ENCODE data around the gene ANKRD50. TPM values are rescaled to one million over a fixed set of nuclear protein-coding genes. Genes with fewer than 3 reads are reported as not detected.

The ANKRD50 gene
- total RNA-seq, 1 donor from 2014 or later, result 0.03 TPM

DNA sequence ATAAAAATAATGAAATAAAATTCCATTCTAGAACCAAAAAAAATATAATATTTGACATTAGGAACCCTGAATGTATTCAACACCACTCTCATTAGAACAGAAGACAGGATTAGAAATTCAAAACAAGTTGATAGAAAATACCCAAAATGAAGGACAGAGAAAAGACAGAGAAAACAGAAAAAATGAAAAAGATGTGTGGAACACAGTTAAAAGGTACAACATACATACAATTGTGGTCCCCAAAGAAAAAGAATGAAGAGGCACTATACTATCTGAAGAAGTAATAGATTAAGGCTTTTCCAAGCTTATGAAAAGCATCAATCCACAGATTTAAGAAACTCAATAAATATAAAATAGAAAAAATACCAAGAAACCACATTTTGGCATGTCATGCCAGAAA is 16.4 kb downstream of the ANKRD50 start:
- H3K27me3 Mint-ChIP-seq (ENCODE audit: insufficient read depth), result no peaks in the 10 kb centered on the region
- no peak overlapping the region for H3K4me3 Mint-ChIP-seq
- H3K9me3 Mint-ChIP-seq, result peaks cover 4% of the 10 kb centered on the region
- H3K4me1 Mint-ChIP-seq (ENCODE audit: low read depth), result no peaks in the 10 kb centered on the region
- no peak for DNase-seq (ENCODE audit: low spot score)
- no peaks in the 10 kb centered on the region for H3K36me3 Mint-ChIP-seq (ENCODE audit: low read depth)
- intact Hi-C loops (cut with micrococcal nuclease), result no loop called here
- H3K27ac Mint-ChIP-seq, result no peak overlapping the region

DNA sequence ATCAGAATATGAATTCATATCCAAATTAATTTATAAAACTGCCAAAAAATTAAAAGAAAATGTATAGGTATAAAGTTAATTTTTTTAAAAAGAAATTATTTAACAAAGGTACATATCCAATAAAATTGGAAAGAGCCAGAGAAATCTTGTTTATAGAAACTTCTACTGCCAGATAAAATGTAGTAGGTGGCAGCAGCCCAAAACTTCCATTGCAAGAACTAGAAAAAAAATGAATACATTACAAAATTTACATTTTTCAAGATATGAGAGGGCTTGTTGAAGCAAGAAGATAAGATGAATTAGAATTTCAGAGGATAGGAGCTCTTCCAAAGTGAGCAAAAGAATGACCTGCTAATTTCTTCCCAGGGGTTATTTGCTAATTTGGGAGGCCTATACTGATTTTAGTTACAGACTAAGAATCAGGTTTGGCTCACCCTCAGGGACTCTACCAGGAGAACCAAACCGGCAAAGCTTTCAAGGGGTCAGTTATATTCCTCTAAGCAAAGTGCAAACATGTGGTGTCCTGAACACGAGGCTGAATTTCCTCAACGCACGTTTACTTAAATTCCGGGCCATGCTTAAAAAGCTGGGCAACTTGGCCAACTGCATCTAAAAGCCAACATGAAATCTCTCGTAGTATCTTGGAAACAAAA is 17.5 kb downstream of the ANKRD50 start:
- intact Hi-C loops (cut with micrococcal nuclease), result no loop called here
- no peaks in the 10 kb centered on the region for H3K36me3 Mint-ChIP-seq (ENCODE audit: low read depth)
- no peak overlapping the region for H3K4me3 Mint-ChIP-seq
- no peak for DNase-seq (ENCODE audit: low spot score)
- H3K27ac Mint-ChIP-seq, result no peak overlapping the region
- H3K27me3 Mint-ChIP-seq (ENCODE audit: insufficient read depth), result no peaks in the 10 kb centered on the region
- H3K4me1 Mint-ChIP-seq (ENCODE audit: low read depth), result no peaks in the 10 kb centered on the region
- H3K9me3 Mint-ChIP-seq, result peaks cover 4% of the 10 kb centered on the region

DNA sequence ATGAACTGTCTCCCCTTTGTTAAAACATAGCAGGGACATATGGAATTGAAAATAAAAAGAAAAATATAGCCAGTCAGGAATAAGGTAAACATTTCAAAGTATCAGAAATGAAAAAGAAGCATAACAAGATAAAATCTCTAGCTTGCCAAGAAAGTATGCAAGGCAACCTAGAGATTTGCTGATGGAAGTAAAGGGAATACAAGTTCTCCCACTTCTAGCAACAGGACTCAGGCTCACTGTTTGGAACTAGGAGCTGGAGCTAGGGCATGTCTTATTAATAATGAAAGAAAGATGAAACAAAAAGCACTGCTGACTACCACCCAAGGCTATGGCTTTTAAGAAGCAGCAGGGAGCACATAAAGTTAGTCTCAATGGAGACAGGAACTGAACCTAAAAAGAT is 18.2 kb downstream of the ANKRD50 start:
- Mint-ChIP-seq H3K9me3 (peaks cover 4% of the 10 kb centered on the region), H3K4me3 (no peak overlapping the region), H3K27me3 (ENCODE audit: insufficient read depth) (no peaks in the 10 kb centered on the region), H3K27ac (no peak overlapping the region), H3K4me1 (ENCODE audit: low read depth) (no peaks in the 10 kb centered on the region), H3K36me3 (ENCODE audit: low read depth) (no peaks in the 10 kb centered on the region)
- DNase-seq (ENCODE audit: low spot score), result no peak
- intact Hi-C loops (cut with micrococcal nuclease), result no loop called here

DNA sequence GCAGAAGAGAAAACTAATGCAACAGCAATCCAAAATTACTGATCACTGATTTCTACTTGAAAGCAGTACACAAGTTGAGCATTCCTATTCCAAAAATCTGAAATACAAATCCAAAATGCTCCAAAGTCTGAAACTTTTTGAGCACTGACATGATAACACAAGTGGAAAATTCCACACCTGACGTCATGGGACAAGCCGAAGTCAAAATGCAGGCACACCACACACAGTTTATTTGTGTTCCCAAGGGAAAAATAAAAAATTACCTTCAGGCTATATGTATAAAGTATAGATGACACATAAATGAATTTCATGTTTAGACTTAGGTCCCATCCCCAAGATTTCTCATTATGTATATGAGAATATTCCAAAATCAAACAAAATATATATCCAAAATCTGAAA is 20.7 kb downstream of the ANKRD50 start:
- H3K9me3 Mint-ChIP-seq, result peaks cover 4% of the 10 kb centered on the region
- H3K27me3 Mint-ChIP-seq (ENCODE audit: insufficient read depth), result peaks cover 2% of the 10 kb centered on the region
- H3K36me3 Mint-ChIP-seq (ENCODE audit: low read depth), result no peaks in the 10 kb centered on the region
- DNase-seq (ENCODE audit: low spot score), result no peak
- H3K4me1 Mint-ChIP-seq (ENCODE audit: low read depth), result no peaks in the 10 kb centered on the region
- intact Hi-C loops (cut with micrococcal nuclease), result no loop called here
- no peak overlapping the region for H3K4me3 Mint-ChIP-seq
- no peak overlapping the region for H3K27ac Mint-ChIP-seq

DNA sequence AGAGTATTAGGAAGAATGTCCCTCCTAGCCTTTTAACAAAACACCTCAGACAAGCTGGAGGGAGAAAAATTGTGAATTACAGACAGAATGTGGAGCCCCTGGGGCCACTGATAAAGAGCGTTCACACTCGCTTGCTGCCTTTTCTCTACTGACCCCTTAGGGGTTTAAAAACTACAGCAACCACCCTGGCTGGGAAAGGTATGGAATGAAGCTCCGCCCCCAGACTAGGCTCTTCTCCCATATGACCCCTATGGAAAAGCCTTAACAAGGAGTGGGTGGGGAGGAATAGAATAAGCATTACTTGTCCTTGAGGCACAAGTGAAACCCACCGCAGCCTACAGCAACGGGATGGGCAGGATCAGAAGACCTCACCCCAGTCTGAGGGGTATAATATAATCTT is 26.3 kb downstream of the ANKRD50 start:
- intact Hi-C loops (cut with micrococcal nuclease), result no loop called here
- Mint-ChIP-seq H3K4me3 (no peak overlapping the region), H3K4me1 (ENCODE audit: low read depth) (no peaks in the 10 kb centered on the region), H3K36me3 (ENCODE audit: low read depth) (no peaks in the 10 kb centered on the region), H3K27me3 (ENCODE audit: insufficient read depth) (peaks cover 2% of the 10 kb centered on the region), H3K27ac (no peak overlapping the region), H3K9me3 (no peaks in the 10 kb centered on the region)
- DNase-seq (ENCODE audit: low spot score), result no peak

DNA sequence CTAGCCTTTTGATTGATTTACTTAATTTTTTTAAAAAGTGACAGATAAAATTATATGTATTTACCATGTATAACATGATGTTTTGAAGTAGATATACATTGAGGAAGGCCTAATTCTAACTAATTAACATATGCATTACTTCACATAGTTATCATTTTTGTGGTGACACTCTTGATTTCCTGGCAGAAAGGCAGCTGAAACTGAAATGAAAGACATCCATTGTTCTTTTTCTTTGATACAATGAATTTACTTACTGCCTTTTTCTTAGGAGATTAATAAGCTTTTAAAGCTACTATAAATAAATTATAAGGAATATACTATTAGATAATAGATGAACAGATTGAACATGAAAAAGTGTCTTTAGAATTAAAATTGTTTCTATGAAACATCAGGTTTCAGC is 26.7 kb downstream of the ANKRD50 start:
- H3K36me3 Mint-ChIP-seq (ENCODE audit: low read depth), result no peaks in the 10 kb centered on the region
- no peaks in the 10 kb centered on the region for H3K9me3 Mint-ChIP-seq
- intact Hi-C loops (cut with micrococcal nuclease), result no loop called here
- H3K4me3 Mint-ChIP-seq, result no peak overlapping the region
- H3K4me1 Mint-ChIP-seq (ENCODE audit: low read depth), result no peaks in the 10 kb centered on the region
- peaks cover 2% of the 10 kb centered on the region for H3K27me3 Mint-ChIP-seq (ENCODE audit: insufficient read depth)
- no peak overlapping the region for H3K27ac Mint-ChIP-seq
- no peak for DNase-seq (ENCODE audit: low spot score)

DNA sequence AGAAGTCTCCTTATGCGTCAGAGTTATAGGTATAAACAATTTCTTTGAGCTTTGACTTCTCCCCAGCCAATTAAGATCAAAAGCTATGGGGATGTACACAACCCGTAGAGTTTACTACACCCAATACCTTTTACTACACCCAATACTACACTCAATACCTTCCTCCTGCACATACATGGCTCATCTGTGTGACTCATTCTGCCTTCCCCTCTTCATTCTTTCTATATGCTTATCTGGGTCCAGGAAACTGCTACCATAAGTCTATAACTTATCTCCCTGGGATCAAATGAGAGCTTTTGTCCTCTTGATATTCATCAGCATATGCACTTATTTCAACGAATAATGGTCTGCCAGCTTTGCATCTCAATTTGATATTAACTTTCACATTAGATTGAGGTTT is 28.2 kb downstream of the ANKRD50 start:
- no peaks in the 10 kb centered on the region for H3K4me1 Mint-ChIP-seq (ENCODE audit: low read depth)

DNA sequence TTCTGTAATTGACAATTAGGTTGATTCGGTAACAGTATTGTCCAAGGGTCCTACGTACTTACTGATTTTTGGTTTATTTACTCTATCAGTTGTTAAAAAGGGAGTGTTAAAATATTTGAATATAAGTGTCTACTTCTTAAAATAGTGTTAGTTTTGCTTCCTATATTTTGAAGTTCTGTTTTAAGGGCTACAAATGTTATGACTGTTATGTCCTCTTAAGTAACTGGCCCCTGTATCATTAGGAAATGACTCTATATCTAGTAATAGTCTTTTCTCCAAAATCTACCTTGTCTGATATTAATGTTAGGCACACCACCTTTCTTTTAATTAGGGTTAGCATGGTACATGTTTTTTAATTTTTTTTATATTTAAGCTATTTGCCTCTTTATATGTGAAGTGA is 30.1 kb downstream of the ANKRD50 start:
- no peak overlapping the region for H3K27ac Mint-ChIP-seq
- intact Hi-C loops (cut with micrococcal nuclease), result no loop called here
- no peaks in the 10 kb centered on the region for H3K4me1 Mint-ChIP-seq (ENCODE audit: low read depth)
- DNase-seq (ENCODE audit: low spot score), result no peak
- H3K9me3 Mint-ChIP-seq, result no peaks in the 10 kb centered on the region
- H3K27me3 Mint-ChIP-seq (ENCODE audit: insufficient read depth), result no peaks in the 10 kb centered on the region
- no peaks in the 10 kb centered on the region for H3K36me3 Mint-ChIP-seq (ENCODE audit: low read depth)
- H3K4me3 Mint-ChIP-seq, result no peak overlapping the region

More for the DNA sequence above, 28.2 kb downstream of the ANKRD50 start:
- Mint-ChIP-seq H3K27ac (no peak overlapping the region), H3K36me3 (ENCODE audit: low read depth) (no peaks in the 10 kb centered on the region), H3K4me3 (no peak overlapping the region), H3K9me3 (no peaks in the 10 kb centered on the region), H3K27me3 (ENCODE audit: insufficient read depth) (peaks cover 2% of the 10 kb centered on the region)
- intact Hi-C loops (cut with micrococcal nuclease), result no loop called here
- DNase-seq (ENCODE audit: low spot score), result no peak

DNA sequence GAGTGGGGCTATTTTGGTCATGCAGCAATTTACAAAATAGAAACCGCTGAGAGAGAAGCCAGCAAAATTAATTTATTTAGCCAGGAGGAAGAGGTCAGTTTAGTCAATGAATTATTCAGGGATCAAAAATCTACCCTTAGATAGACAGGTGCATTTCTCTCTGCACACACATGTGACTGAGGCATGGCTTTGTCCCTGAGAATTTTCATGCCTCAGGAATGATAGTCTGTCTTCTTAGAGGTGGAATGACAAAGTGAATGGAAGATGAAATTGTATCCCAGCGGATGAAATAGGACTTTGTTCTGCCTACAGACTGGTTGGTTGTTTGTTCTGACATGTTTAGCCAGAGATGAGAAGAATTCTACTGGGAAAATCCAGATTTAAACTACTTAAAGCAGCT is 46.0 kb downstream of the ANKRD50 start:
- Mint-ChIP-seq H3K27ac (no peak overlapping the region), H3K9me3 (no peaks in the 10 kb centered on the region), H3K4me3 (no peak overlapping the region), H3K27me3 (ENCODE audit: insufficient read depth) (peaks cover 2% of the 10 kb centered on the region), H3K4me1 (ENCODE audit: low read depth) (no peaks in the 10 kb centered on the region), H3K36me3 (ENCODE audit: low read depth) (no peaks in the 10 kb centered on the region)
- no peak for DNase-seq (ENCODE audit: low spot score)
- intact Hi-C loops (cut with micrococcal nuclease), result no loop called here

DNA sequence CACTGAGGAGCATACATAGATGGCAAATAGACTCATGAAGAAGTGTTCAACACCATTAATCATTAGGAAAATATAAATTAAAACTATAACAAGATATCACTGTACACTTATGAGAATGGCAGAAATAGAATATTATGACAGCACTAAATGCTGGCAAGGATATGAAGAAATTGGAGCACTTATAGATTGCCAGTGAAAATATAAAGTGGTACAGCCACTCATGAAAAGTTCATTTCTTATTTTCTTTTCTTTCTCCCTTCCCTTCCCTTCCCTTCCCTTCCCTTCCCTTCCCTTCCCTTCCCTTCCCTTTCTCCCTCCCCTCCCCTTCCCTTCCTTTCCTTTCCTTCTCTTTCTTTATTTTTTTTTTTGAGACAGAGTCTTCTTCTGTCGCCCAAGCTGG is 53.7 kb downstream of the ANKRD50 start:
- no peaks in the 10 kb centered on the region for H3K9me3 Mint-ChIP-seq
- no peaks in the 10 kb centered on the region for H3K36me3 Mint-ChIP-seq (ENCODE audit: low read depth)
- no peak for DNase-seq (ENCODE audit: low spot score)
- no peak overlapping the region for H3K27ac Mint-ChIP-seq
- intact Hi-C loops (cut with micrococcal nuclease), result no loop called here
- no peak overlapping the region for H3K4me3 Mint-ChIP-seq
- H3K27me3 Mint-ChIP-seq (ENCODE audit: insufficient read depth), result no peaks in the 10 kb centered on the region
- no peaks in the 10 kb centered on the region for H3K4me1 Mint-ChIP-seq (ENCODE audit: low read depth)

DNA sequence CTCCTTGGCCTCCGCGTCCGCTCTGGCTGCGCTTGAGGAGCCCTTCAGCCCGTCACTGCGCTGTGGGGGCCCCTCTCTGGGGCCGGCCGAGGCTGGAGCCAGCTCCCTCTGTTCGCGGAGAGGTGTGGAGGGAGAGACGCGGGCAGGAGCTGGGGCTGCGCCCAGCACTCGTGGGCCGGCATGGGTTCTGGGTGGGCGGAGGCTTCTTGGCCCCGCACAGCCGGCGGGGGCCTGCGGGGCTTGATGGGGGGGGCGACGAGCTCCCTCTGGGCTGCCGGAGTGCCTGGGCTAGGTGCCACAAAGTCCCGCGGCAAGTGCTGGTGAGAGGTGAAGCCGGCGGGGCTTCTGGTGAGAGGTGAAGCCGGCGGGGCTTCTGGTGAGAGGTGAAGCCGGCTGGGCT is 61.9 kb downstream of the ANKRD50 start:
- Mint-ChIP-seq H3K27ac (no peak overlapping the region), H3K4me1 (ENCODE audit: low read depth) (no peaks in the 10 kb centered on the region), H3K9me3 (no peaks in the 10 kb centered on the region), H3K36me3 (ENCODE audit: low read depth) (no peaks in the 10 kb centered on the region), H3K27me3 (ENCODE audit: insufficient read depth) (no peaks in the 10 kb centered on the region), H3K4me3 (no peak overlapping the region)
- no peak for DNase-seq (ENCODE audit: low spot score)
- intact Hi-C loops (cut with micrococcal nuclease), result no loop called here

DNA sequence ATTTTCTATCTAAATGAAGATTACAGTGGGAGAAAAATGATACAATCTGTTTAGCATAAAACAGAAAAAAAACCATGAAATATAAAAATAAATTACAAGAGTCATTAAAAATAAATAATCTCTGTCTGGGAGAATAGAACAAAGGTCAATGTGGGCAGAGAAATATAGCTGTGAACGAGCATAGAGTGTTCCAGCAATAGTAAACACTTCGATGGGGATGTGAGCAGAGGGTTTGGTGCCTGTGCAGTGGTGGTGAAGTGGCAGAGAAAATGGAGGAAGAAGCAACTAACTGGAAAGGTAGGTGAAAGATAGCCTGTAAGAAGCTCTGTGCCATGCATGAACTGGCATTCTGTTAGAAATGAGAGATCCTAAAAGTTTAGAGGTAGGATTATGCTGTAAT is 64.9 kb downstream of the ANKRD50 start:
- intact Hi-C loops (cut with micrococcal nuclease), result no loop called here
- Mint-ChIP-seq H3K9me3 (no peaks in the 10 kb centered on the region), H3K4me3 (no peak overlapping the region), H3K4me1 (ENCODE audit: low read depth) (no peaks in the 10 kb centered on the region), H3K27ac (no peak overlapping the region), H3K27me3 (ENCODE audit: insufficient read depth) (no peaks in the 10 kb centered on the region), H3K36me3 (ENCODE audit: low read depth) (no peaks in the 10 kb centered on the region)
- DNase-seq (ENCODE audit: low spot score), result no peak

DNA sequence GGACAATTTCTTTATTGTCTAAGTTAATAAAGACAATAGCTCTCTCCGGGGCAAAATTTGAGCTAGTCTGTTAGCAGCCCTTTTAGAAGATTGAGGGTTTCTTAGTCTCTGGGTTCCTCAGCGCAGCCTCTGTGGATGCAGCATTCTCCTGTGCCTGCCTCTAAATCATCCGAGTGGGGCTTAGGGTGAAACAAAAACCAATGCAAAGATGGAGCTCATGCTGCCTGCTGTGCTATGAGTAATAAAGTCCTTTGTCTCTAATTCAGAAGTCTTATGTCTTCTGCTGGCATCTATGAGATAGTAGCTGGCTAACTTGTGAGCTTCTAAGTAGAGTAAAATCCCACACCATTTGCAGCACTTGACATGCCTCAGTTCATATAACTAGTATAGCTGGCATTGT is 67.9 kb downstream of the ANKRD50 start:
- DNase-seq (ENCODE audit: low spot score), result no peak
- H3K4me3 Mint-ChIP-seq, result no peak overlapping the region
- intact Hi-C loops (cut with micrococcal nuclease), result no loop called here
- no peaks in the 10 kb centered on the region for H3K36me3 Mint-ChIP-seq (ENCODE audit: low read depth)
- H3K9me3 Mint-ChIP-seq, result no peaks in the 10 kb centered on the region
- no peak overlapping the region for H3K27ac Mint-ChIP-seq
- H3K4me1 Mint-ChIP-seq (ENCODE audit: low read depth), result no peaks in the 10 kb centered on the region
- H3K27me3 Mint-ChIP-seq (ENCODE audit: insufficient read depth), result no peaks in the 10 kb centered on the region

DNA sequence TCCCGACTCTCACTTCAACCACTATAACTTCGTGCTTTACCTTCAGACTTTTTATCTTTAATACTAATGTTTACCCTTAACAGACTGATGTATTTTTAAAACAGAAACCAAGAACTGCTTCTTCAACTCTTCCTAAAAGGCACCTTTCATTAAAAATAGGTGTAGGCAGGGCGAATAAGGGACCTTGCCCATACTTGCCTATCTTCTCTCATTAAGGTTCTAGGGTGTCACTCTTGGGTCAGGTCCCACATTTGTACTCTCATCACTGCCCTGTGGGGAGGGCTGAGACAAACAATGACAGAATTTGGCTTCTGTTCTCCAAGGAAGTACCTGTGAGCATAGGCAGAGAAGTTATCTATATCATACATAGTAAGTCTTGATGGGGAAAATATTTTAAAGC is 69.7 kb downstream of the ANKRD50 start:
- DNase-seq (ENCODE audit: low spot score), result no peak
- intact Hi-C loops (cut with micrococcal nuclease), result no loop called here
- no peaks in the 10 kb centered on the region for H3K27me3 Mint-ChIP-seq (ENCODE audit: insufficient read depth)
- no peak overlapping the region for H3K27ac Mint-ChIP-seq
- no peaks in the 10 kb centered on the region for H3K4me1 Mint-ChIP-seq (ENCODE audit: low read depth)
- no peaks in the 10 kb centered on the region for H3K9me3 Mint-ChIP-seq
- H3K36me3 Mint-ChIP-seq (ENCODE audit: low read depth), result no peaks in the 10 kb centered on the region
- H3K4me3 Mint-ChIP-seq, result no peak overlapping the region

Data from activated T-helper 1 cell treated with anti-CD3 and anti-CD28 coated beads, Interleukin-12 subunit alpha, Interleukin-12 subunit beta, Interleukin-2, Interleukin-4 antibody, amounts not matched to agents 30 ng/mL and 10 ng/mL and 1 ng/mL, durations not matched to agents 14 hours and 24 hours and 36 hours (primary cell).